Psoas muscle (tissue), 8 donors: Measurements from ENCODE around the gene CCDC86. TPM values are rescaled to one million over a fixed set of nuclear protein-coding genes. Genes with fewer than 3 reads are reported as not detected.
A peak's percentile ranks its signal among the peaks of the same experiment; 100 is the strongest.

Experiments
- ATAC-seq, 4 donors: fragments of 200-7000 bp; cut with Tn5 transposase; one replicate each; pipeline ENCODE4 v1.9.1; 2020; ENCODE audit warnings: moderate library complexity in 3 of 4, mild to moderate bottlenecking in 2 of 4
- DNase-seq, 2 donors: peaks; one replicate each; pipeline ENCODE4 v3.0.0-alpha.2; 2020
- H3K27ac ChIP-seq: fragments of 200-600 bp; one replicate; pipeline ENCODE4 v1.8.0; 2022
- H3K27me3 ChIP-seq, 3 donors: fragments of 200-600 bp in 1 of 3; one replicate each; pipeline versions ENCODE4 v1.6.1 to v1.8.0; 2013 to 2022; ENCODE audit warnings: low read length in 2 of 3, mild to moderate bottlenecking in 2 of 3, moderate library complexity in 1 of 3; ENCODE audit not compliant: insufficient read depth in 3 of 3
- H3K36me3 ChIP-seq, 2 donors: fragments of 200-600 bp in 1 of 2; one replicate each; pipeline versions ENCODE4 v1.6.1 to v1.8.0; 2013 to 2022; ENCODE audit warnings: low read depth in 1 of 2, mild to moderate bottlenecking in 1 of 2, moderate library complexity in 1 of 2; ENCODE audit not compliant: insufficient read depth in 1 of 2
- H3K4me1 ChIP-seq: fragments of 200-600 bp; one replicate; pipeline ENCODE4 v1.8.0; 2022
- H3K4me3 ChIP-seq: fragments of 200-600 bp; one replicate; pipeline ENCODE4 v1.8.0; 2022; ENCODE audit warnings: mild to moderate bottlenecking
- H3K9me3 ChIP-seq: fragments of 200-600 bp; one replicate; pipeline ENCODE4 v1.8.0; 2022
- WGBS, 3 donors: extraction: QIAGEN DNeasy Blood & Tissue Kit; methylation state at CpG; one replicate each; pipeline versions ENCODE4 v1.1.6 to v1.1.7; 2013; 5-methylcytosine and 5-hydroxymethylcytosine counted together
- intact Hi-C, 2 donors: fragments of 100-400 bp; cut with DNase I; formaldehyde crosslinking; loops; one replicate each; pipeline versions ENCODE4 v1.11.0 to v1.14.2; 2022
- polyA plus RNA-seq, 3 donors: library from polyadenylated mRNA; stranded (reverse); fragments of 200-250 nt; gene quantifications; one replicate each; pipeline ENCODE4 v1.2.3, GENCODE V29; 2013
- total RNA-seq, 4 donors: library from RNA; stranded (reverse); fragmentation: NEBNext Ultra II Directional in 2 of 4; extraction: Animal tissue kit (Norgen Biotek cat#: 25700) in 2 of 4; gene quantifications; one replicate each; pipeline versions ENCODE4 v1.2.1 to v1.2.4, GENCODE V29; 2021 to 2023
- TF ChIP-seq, protein P1 (sequence below): fragments of 200-600 bp; IDR thresholded peaks from one replicate; pipeline ENCODE4 v1.8.0; 2022; ENCODE audit warnings: antibody characterized with exemption
- donor health status: healthy with polysubstance abuse.
- donor health status: DM: no; HTN: no; CAD: no; lungs with moderate emphysema.
- donor health status: Bipolar disorder and iron deficiency.
- donor health status: healthy.
- donor health status: DM: yes; HTN: yes; CAD: no.
- donor health status: DM: no; HTN: no; CAD: no.
- donor health status: DM: no; HTN: no; CAD: no.
- donor health status: DM: yes; HTN: yes; CAD: no.

Gene CCDC86
- total and polyA plus RNA-seq, 7 donors, result 24.8 to 55.4 (median 36.2) TPM

DNA sequence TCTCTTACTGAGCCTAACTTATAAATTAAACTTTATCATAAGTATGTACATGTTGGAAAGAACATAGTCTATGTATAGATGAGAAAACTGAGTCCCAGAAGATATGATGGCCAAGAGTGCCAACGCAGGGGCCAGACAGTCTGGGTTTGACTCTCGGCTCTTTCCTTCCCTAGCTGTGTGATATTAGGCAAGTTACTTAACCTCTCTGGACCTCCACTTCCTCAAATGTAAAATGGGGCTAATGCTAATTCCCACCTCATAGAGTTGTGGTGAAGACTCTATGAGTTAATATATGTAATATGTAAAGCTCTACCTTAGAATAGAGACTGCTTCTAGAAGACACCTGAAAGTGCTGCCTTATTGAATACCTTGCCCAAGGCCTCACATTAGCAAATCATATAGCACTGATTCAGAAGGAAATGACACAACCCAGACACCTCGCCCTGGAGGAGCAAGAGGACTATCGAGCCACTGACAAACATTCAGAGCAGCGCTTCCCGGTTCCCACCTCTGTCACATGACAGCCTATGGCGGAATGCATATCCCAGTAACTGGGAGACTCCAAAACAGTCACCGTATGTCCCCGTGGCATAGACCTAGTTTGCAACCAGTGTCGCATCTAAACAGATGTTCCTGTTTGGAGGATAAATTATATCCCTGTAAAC lies 11.3 kb upstream of the CCDC86 start:
- DNase-seq, result no peak
- peaks cover 7% of the 10 kb centered on the region for H3K4me1 ChIP-seq
- 43 to 50% (median 45%) methylated on average over 10 of the region's 10 CpGs for WGBS, 3 donors
- H3K9me3 ChIP-seq, result no peaks in the 10 kb centered on the region
- H3K36me3 ChIP-seq, result no peaks in the 10 kb centered on the region
- TF ChIP-seq, protein P1, sequence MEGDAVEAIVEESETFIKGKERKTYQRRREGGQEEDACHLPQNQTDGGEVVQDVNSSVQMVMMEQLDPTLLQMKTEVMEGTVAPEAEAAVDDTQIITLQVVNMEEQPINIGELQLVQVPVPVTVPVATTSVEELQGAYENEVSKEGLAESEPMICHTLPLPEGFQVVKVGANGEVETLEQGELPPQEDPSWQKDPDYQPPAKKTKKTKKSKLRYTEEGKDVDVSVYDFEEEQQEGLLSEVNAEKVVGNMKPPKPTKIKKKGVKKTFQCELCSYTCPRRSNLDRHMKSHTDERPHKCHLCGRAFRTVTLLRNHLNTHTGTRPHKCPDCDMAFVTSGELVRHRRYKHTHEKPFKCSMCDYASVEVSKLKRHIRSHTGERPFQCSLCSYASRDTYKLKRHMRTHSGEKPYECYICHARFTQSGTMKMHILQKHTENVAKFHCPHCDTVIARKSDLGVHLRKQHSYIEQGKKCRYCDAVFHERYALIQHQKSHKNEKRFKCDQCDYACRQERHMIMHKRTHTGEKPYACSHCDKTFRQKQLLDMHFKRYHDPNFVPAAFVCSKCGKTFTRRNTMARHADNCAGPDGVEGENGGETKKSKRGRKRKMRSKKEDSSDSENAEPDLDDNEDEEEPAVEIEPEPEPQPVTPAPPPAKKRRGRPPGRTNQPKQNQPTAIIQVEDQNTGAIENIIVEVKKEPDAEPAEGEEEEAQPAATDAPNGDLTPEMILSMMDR, result no peak
- H3K4me3 ChIP-seq, result no peak overlapping the region
- intact Hi-C loops, result loop anchor here (1.0 to 10.0 kb wide), 5 partner anchors 58 to 357 kb away; no protein-coding TSS in a partner anchor
- H3K27ac ChIP-seq, result no peak overlapping the region
- no peaks in the 10 kb centered on the region for H3K27me3 ChIP-seq
- peak in 1 of 4 donors; percentile 53 for ATAC-seq

DNA sequence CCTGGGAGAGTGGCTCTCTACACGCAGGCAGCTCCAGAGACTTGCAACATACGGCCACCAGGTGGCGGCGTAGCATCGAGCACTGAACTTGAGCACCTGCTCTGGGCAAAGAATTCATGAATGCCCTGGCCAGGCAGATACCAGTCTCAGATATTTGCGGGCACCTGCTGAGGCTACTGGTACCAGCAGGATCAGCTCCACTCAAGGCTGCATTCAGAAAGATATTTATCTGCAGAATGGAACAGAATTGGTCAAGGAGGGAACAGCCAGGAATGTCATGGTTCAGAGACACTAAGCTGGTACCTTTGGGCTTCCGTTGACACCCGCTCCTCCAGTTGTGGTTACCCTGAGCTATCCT lies 10.8 kb upstream of the CCDC86 start:
- no peaks in the 10 kb centered on the region for H3K27me3 ChIP-seq
- H3K4me1 ChIP-seq, result peaks cover 7% of the 10 kb centered on the region
- H3K27ac ChIP-seq, result no peak overlapping the region
- ATAC-seq (peak; percentile 91 to 99 (median 98)), DNase-seq (peak; percentile 86 to 89)
- TF ChIP-seq, protein P1, result peak; percentile 98
- intact Hi-C loops, result loop anchor here (1.0 to 10.0 kb wide), 5 partner anchors 58 to 356 kb away; no protein-coding TSS in a partner anchor
- H3K4me3 ChIP-seq, result no peak overlapping the region
- H3K36me3 ChIP-seq, result no peaks in the 10 kb centered on the region
- 13 to 16% (median 14%) methylated on average over 8 of the region's 8 CpGs for WGBS, 3 donors
- no peaks in the 10 kb centered on the region for H3K9me3 ChIP-seq

DNA sequence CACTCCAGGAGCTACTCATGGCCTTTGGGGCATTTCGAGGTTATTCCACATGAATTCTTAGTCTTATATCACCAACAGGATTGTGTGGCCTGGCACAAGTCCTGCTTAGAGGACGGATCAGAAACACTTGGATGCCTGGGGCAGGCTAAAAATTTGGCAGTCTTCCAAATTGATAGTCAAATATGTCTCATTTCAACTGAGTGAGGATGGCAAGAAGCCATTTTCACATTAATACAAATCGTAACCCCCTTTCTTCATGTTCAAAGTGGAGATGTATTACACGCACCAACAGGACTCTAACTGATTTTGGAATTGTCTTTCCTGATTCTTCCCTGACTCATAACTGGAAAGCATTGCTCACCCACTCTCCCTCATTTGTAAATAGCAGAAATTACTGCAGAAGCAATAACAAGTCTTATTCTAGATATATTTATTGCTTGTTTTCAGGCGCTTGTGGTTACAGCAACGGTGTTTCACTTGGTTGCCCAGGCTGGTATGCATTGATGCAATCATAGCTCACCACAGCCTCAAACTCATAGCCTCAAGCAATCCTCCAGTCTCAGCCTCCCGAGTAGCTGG lies 10.3 kb upstream of the CCDC86 start:
- intact Hi-C loops, result loop anchor here (1.0 to 10.0 kb wide), 5 partner anchors 57 to 356 kb away; no protein-coding TSS in a partner anchor
- Histone ChIP-seq H3K4me1 (peaks cover 7% of the 10 kb centered on the region), H3K4me3 (no peak overlapping the region), H3K27me3 (no peaks in the 10 kb centered on the region), H3K36me3 (no peaks in the 10 kb centered on the region), H3K27ac (no peak overlapping the region), H3K9me3 (no peaks in the 10 kb centered on the region)
- ATAC-seq (no peak), DNase-seq (no peak)
- WGBS, 3 donors, result 49 to 54% (median 52%) methylated on average over 7 of the region's 7 CpGs
- TF ChIP-seq, protein P1, result no peak

DNA sequence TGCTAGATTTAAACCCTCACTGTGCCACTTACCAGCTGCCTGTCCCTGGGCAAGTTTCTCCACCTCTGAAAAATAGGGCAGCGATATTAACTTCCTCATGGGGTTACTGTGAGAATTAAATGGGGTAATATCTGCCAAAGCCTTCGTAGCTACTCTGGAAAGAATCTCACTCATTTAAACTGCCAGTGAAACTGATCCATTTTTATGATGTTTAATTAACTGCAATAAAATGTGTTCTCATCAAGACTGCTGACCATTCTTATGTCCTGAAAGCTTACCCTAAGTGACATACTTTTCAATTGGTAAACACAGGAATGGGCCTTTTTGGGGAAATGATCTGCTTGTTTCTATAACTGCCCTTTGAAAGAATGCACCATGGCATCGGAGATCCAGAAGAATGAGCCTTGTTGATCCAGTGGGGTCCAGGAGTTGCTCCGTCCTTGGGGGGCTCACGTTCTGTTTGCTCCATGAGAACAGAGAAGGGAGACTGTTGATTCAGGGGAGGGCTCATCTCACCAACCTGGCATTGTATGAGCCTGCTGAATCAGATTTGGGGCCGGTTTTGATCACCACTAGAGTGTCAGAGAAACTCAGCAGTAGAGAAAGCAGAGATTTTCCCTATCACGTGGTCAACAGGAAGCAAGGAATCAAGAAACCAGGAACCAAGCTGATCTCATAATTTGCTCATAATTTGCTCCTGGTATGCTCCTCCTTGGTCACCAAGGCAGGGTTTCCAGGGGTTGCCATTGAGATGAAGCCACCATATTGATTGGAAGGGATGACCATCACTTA lies 7.0 kb upstream of the CCDC86 start:
- Histone ChIP-seq H3K9me3 (no peaks in the 10 kb centered on the region), H3K4me1 (peaks cover 7% of the 10 kb centered on the region), H3K4me3 (no peak overlapping the region), H3K27ac (no peak overlapping the region), H3K36me3 (no peaks in the 10 kb centered on the region), H3K27me3 (no peaks in the 10 kb centered on the region)
- no peak for DNase-seq
- TF ChIP-seq, protein P1, result no peak
- WGBS, 3 donors, result 50 to 59% (median 50%) methylated on average over 7 of the region's 7 CpGs
- intact Hi-C loops, result loop anchor here (5.0 to 10.0 kb wide), 3 partner anchors 62 to 352 kb away; no protein-coding TSS in a partner anchor
- ATAC-seq, result no peak
